HepG2 (cell line): Measurements from ENCODE around the gene HK2. TPM values are rescaled to one million over a fixed set of nuclear protein-coding genes. Genes with fewer than 3 reads are reported as not detected.

Source experiments
- ATF1 ChIP-seq: IDR thresholded peaks from 2 replicates; pipeline ENCODE4 v1.6.1; 2016; ENCODE audit warnings: mild to moderate bottlenecking, control low read depth
- ISX ChIP-seq: sonication (generic); formaldehyde crosslinking; conservative IDR thresholded peaks from 2 replicates; pipeline ENCODE4 v1.5.0; 2020; ENCODE audit warnings: missing genetic modification reagents
- SP1 ChIP-seq, 2 experiments: fragments of 450-650 bp in 1 of 2; sonication (generic) in 1 of 2; formaldehyde crosslinking in 1 of 2; IDR thresholded peaks; 2 replicates each; pipeline versions ENCODE4 v1.4.0 to v1.6.1; 2016 to 2020; ENCODE audit warnings: missing genetic modification reagents in 1 of 2
- ZNF33B ChIP-seq: sonication (generic); formaldehyde crosslinking; IDR thresholded peaks from 2 replicates; pipeline ENCODE4 v1.5.1; 2020; ENCODE audit warnings: mild to moderate bottlenecking, missing genetic modification reagents
- ZNF382 ChIP-seq: sonication (generic); formaldehyde crosslinking; IDR thresholded peaks from 2 replicates; pipeline ENCODE4 v1.5.0; 2020; ENCODE audit warnings: missing genetic modification reagents, mild to moderate bottlenecking, borderline replicate concordance
- ZNF430 ChIP-seq: sonication (generic); formaldehyde crosslinking; IDR thresholded peaks from 2 replicates; pipeline ENCODE4 v1.9.0; 2021; ENCODE audit warnings: mild to moderate bottlenecking, missing genetic modification reagents
- ZNF446 ChIP-seq: sonication (generic); formaldehyde crosslinking; IDR thresholded peaks from 2 replicates; pipeline ENCODE4 v1.5.0; 2020; ENCODE audit warnings: mild to moderate bottlenecking, missing genetic modification reagents
- ZNF556 ChIP-seq: sonication (generic); formaldehyde crosslinking; IDR thresholded peaks from 2 replicates; pipeline ENCODE4 v1.4.0; 2020; ENCODE audit warnings: mild to moderate bottlenecking, missing genetic modification reagents, borderline replicate concordance
- polyA plus RNA-seq, 8 experiments: library from polyadenylated mRNA; depleted of rRNA in 3 of 8; stranded (reverse) in 7 of 8; unstranded in 1 of 8; fragments of >200 nt; fragmentation: Illumina TruSeq in 4 of 8; extraction: Trizol in 4 of 8; gene quantifications; 2 replicates each; pipeline versions ENCODE4 v1.2.1 to v1.2.3, GENCODE V29; 2011 to 2016; ENCODE audit warnings: low read depth in 4 of 8, missing spikeins in 1 of 8, mixed read lengths in 1 of 8; ENCODE audit not compliant: insufficient read depth in 1 of 8
- total RNA-seq, 5 experiments: library from RNA; depleted of rRNA; stranded (reverse); fragments of >200 nt; fragmentation: Illumina TruSeq; extraction: Trizol; gene quantifications; 2 replicates each; pipeline ENCODE4 v1.2.3, GENCODE V29; 2016; ENCODE audit warnings: low read depth in 1 of 5
- TF ChIP-seq, protein P1 (sequence below): sonication (generic); formaldehyde crosslinking; conservative IDR thresholded peaks from 2 replicates; pipeline ENCODE4 v1.4.0; 2020; ENCODE audit warnings: mild to moderate bottlenecking, missing genetic modification reagents, moderate library complexity
- TF ChIP-seq, protein P2 (sequence below): sonication (generic); formaldehyde crosslinking; IDR thresholded peaks from 2 replicates; pipeline ENCODE4 v1.8.0; 2022; ENCODE audit warnings: mild to moderate bottlenecking, missing genetic modification reagents, moderate library complexity
- TF ChIP-seq, protein P3 (sequence below): IDR thresholded peaks from 2 replicates; pipeline ENCODE4 v1.6.1; 2012; ENCODE audit warnings: inconsistent platforms
- TF ChIP-seq, protein P4 (sequence below): sonication (generic); formaldehyde crosslinking; IDR thresholded peaks from 2 replicates; pipeline ENCODE4 v1.4.0; 2020; ENCODE audit warnings: mild to moderate bottlenecking, missing genetic modification reagents, borderline replicate concordance
- TF ChIP-seq, protein P5 (sequence below): sonication (generic); formaldehyde crosslinking; IDR thresholded peaks from 2 replicates; pipeline ENCODE4 v1.5.0; 2020; ENCODE audit warnings: mild to moderate bottlenecking, missing genetic modification reagents, moderate library complexity
- TF ChIP-seq, protein P6 (sequence below), 2 experiments: sonication (generic) in 1 of 2; formaldehyde crosslinking in 1 of 2; IDR thresholded peaks; 2 replicates each; pipeline versions ENCODE4 v1.4.0 to v1.6.1; 2018 to 2020; ENCODE audit warnings: missing genetic modification reagents in 2 of 2, borderline replicate concordance in 1 of 2, low read depth in 1 of 2, mild to moderate bottlenecking in 1 of 2, missing biosample characterization in 1 of 2

The HK2 gene
- total and polyA plus RNA-seq, 2 of the 13 experiments (the other 11 are each of a cell fraction or from before 2014, with no cell fraction given): 13.2 to 101 TPM

DNA sequence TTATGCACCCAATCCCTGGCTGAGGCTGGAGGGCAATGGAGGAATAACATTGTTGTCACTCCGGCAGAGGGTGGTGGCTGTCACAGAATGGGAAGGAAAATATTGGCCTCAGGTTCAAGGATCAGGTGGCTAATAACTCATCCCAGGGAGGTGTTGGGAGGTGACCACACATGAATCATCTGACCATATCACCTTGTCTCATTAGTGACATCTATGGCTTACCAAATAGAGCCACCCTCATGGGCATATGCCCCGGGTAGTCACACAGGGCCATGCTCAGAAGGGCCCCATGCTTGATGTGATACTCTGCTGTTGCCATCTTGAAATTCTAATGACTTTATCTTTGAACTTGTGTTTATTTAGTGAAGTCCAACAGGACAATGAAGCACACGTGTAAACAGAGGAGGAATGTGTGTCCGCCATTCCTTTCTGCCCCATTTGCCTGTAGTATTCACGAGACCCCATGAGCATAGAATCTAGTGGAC, 27.5 kb upstream of the HK2 start (continued):
- TF ChIP-seq, protein P1, sequence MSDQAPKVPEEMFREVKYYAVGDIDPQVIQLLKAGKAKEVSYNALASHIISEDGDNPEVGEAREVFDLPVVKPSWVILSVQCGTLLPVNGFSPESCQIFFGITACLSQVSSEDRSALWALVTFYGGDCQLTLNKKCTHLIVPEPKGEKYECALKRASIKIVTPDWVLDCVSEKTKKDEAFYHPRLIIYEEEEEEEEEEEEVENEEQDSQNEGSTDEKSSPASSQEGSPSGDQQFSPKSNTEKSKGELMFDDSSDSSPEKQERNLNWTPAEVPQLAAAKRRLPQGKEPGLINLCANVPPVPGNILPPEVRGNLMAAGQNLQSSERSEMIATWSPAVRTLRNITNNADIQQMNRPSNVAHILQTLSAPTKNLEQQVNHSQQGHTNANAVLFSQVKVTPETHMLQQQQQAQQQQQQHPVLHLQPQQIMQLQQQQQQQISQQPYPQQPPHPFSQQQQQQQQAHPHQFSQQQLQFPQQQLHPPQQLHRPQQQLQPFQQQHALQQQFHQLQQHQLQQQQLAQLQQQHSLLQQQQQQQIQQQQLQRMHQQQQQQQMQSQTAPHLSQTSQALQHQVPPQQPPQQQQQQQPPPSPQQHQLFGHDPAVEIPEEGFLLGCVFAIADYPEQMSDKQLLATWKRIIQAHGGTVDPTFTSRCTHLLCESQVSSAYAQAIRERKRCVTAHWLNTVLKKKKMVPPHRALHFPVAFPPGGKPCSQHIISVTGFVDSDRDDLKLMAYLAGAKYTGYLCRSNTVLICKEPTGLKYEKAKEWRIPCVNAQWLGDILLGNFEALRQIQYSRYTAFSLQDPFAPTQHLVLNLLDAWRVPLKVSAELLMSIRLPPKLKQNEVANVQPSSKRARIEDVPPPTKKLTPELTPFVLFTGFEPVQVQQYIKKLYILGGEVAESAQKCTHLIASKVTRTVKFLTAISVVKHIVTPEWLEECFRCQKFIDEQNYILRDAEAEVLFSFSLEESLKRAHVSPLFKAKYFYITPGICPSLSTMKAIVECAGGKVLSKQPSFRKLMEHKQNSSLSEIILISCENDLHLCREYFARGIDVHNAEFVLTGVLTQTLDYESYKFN: peak; percentile 74
- TF ChIP-seq, protein P2, sequence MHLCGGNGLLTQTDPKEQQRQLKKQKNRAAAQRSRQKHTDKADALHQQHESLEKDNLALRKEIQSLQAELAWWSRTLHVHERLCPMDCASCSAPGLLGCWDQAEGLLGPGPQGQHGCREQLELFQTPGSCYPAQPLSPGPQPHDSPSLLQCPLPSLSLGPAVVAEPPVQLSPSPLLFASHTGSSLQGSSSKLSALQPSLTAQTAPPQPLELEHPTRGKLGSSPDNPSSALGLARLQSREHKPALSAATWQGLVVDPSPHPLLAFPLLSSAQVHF (CRISPR knock-in tag): 0 out of 2 replicates have a peak, but pooled peaks have one; percentile 30
- TF ChIP-seq ISX (CRISPR knock-in tag) (no peak), ZNF556 (CRISPR knock-in tag) (no peak), ATF1 (no peak; the same call in 1 of the 2 replicates), ZNF33B (CRISPR knock-in tag) (0 out of 2 replicates have a peak, but pooled peaks have one; percentile 43), ZNF446 (no peak), ZNF430 (CRISPR knock-in tag) (peak; percentile 79), SP1 (IDR thresholded peaks at IDR 0.05) (no peak), SP1 (CRISPR knock-in tag; IDR thresholded peaks at IDR 0.05) (no peak), ZNF382 (CRISPR knock-in tag) (no peak)
- TF ChIP-seq, protein P3, sequence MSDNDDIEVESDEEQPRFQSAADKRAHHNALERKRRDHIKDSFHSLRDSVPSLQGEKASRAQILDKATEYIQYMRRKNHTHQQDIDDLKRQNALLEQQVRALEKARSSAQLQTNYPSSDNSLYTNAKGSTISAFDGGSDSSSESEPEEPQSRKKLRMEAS: peak; percentile 58; the same call in 1 of the 2 replicates
- TF ChIP-seq, protein P4, sequence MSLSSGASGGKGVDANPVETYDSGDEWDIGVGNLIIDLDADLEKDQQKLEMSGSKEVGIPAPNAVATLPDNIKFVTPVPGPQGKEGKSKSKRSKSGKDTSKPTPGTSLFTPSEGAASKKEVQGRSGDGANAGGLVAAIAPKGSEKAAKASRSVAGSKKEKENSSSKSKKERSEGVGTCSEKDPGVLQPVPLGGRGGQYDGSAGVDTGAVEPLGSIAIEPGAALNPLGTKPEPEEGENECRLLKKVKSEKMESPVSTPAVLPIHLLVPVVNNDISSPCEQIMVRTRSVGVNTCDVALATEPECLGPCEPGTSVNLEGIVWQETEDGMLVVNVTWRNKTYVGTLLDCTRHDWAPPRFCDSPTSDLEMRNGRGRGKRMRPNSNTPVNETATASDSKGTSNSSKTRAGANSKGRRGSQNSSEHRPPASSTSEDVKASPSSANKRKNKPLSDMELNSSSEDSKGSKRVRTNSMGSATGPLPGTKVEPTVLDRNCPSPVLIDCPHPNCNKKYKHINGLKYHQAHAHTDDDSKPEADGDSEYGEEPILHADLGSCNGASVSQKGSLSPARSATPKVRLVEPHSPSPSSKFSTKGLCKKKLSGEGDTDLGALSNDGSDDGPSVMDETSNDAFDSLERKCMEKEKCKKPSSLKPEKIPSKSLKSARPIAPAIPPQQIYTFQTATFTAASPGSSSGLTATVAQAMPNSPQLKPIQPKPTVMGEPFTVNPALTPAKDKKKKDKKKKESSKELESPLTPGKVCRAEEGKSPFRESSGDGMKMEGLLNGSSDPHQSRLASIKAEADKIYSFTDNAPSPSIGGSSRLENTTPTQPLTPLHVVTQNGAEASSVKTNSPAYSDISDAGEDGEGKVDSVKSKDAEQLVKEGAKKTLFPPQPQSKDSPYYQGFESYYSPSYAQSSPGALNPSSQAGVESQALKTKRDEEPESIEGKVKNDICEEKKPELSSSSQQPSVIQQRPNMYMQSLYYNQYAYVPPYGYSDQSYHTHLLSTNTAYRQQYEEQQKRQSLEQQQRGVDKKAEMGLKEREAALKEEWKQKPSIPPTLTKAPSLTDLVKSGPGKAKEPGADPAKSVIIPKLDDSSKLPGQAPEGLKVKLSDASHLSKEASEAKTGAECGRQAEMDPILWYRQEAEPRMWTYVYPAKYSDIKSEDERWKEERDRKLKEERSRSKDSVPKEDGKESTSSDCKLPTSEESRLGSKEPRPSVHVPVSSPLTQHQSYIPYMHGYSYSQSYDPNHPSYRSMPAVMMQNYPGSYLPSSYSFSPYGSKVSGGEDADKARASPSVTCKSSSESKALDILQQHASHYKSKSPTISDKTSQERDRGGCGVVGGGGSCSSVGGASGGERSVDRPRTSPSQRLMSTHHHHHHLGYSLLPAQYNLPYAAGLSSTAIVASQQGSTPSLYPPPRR (CRISPR knock-in tag): peak; percentile 49; the same call in 1 of the 2 replicates
- TF ChIP-seq, protein P5, sequence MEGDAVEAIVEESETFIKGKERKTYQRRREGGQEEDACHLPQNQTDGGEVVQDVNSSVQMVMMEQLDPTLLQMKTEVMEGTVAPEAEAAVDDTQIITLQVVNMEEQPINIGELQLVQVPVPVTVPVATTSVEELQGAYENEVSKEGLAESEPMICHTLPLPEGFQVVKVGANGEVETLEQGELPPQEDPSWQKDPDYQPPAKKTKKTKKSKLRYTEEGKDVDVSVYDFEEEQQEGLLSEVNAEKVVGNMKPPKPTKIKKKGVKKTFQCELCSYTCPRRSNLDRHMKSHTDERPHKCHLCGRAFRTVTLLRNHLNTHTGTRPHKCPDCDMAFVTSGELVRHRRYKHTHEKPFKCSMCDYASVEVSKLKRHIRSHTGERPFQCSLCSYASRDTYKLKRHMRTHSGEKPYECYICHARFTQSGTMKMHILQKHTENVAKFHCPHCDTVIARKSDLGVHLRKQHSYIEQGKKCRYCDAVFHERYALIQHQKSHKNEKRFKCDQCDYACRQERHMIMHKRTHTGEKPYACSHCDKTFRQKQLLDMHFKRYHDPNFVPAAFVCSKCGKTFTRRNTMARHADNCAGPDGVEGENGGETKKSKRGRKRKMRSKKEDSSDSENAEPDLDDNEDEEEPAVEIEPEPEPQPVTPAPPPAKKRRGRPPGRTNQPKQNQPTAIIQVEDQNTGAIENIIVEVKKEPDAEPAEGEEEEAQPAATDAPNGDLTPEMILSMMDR (CRISPR knock-in tag): peak; percentile 20; the same call in 1 of the 2 replicates
- TF ChIP-seq, protein P6, sequence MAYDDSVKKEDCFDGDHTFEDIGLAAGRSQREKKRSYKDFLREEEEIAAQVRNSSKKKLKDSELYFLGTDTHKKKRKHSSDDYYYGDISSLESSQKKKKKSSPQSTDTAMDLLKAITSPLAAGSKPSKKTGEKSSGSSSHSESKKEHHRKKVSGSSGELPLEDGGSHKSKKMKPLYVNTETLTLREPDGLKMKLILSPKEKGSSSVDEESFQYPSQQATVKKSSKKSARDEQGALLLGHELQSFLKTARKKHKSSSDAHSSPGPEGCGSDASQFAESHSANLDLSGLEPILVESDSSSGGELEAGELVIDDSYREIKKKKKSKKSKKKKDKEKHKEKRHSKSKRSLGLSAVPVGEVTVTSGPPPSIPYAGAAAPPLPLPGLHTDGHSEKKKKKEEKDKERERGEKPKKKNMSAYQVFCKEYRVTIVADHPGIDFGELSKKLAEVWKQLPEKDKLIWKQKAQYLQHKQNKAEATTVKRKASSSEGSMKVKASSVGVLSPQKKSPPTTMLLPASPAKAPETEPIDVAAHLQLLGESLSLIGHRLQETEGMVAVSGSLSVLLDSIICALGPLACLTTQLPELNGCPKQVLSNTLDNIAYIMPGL (CRISPR knock-in tag; IDR thresholded peaks at IDR 0.05; ENCODE audit: borderline replicate concordance in 1 of 2, low read depth in 1 of 2): no peak; a peak in 1 of 4 replicates
